Activated naive CD4-positive, alpha-beta T cell treated with anti-CD3 and anti-CD28 coated beads, Interleukin-2, amount 50 U/mL, for 16 hours (primary cell): ENCODE results near the gene ZNF613.
"Not testable (repeated sequence)": the region's sequence is repeated elsewhere in the genome, so short reads cannot be mapped to it uniquely, and the experiment has no call there.

Experiments used
- DNase-seq: peaks from one replicate; pipeline ENCODE4 v3.0.0-alpha.2; 2020

The ZNF613 gene

DNA sequence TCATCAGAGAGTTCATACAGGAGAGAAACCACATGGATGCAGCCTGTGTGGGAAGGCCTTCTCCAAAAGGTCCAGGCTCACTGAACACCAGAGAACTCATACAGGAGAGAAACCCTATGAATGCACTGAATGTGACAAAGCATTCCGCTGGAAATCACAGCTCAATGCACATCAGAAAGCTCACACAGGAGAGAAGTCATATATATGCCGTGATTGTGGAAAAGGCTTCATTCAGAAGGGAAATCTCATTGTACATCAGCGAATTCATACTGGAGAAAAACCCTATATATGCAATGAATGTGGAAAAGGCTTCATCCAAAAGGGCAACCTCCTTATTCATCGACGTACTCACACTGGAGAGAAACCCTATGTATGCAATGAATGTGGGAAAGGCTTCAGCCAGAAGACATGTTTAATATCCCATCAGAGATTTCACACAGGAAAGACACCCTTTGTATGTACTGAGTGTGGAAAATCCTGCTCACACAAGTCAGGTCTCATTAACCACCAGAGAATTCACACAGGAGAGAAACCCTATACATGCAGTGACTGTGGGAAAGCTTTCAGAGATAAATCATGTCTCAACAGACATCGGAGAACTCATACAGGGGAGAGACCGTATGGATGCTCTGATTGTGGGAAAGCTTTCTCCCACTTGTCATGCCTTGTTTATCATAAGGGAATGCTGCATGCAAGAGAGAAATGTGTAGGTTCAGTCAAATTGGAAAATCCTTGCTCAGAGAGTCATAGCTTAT is 17.7 kb downstream of the ZNF613 start:
- no peak for DNase-seq

DNA sequence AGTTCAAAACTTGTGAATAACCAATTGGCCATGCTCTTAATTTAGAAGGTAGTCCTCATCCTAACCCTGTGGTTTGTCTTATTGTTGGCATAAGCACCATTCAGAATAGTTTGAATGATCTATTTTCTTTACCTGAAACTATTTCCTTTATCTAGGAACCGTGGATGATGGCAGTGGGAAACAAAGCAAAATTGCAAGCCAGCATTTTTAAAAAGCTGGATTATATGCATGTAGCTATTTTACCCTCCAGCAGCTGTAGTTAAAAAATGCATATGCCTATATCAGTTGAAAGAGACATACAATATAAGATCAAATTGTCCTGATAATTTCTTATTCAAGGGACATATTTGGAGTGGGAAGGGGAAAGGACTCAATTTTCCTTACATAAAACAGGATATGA is 19.3 kb downstream of the ZNF613 start:
- DNase-seq, result no peak

DNA sequence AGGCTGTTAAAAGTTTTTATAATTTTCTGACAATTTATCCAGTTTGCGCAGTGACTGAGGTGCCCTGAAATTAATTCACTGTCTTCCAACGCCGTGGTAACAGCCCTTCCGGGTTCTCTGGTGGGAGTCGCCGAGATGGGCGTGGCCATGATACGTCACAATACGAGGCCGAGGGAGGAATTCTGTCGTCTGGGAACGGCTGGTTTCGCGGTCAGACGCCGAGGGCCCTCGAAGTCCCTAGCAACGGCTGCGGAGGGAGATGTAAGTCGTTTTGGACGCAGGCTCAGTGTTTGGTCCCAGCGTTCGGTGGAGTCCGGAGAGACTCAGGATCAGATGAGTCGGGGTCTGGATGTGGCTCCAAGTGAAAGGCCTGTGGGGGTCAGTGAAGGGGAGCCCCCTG is 21.7 kb downstream of the ZNF613 start:
- no peak for DNase-seq

DNA sequence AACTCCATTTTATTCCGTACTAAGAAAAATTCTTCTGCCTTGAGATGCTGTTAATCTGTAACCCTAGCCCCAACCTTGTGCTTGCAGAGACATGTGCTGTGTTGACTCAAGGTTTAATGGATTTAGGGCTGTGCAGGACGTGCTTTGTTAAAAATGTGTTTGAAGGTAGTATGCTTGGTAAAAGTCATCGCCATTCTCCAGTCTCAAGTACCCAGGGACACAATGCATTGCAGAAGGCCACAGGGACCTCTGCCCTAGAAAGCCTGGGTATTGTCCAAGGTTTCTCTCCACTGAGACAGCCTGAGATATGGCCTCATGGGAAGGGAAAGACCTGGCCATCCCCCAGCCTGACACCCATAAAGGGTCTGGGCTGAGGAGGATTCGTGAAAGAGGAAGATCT is 30.6 kb downstream of the ZNF613 start:
- not testable (repeated sequence) for DNase-seq

DNA sequence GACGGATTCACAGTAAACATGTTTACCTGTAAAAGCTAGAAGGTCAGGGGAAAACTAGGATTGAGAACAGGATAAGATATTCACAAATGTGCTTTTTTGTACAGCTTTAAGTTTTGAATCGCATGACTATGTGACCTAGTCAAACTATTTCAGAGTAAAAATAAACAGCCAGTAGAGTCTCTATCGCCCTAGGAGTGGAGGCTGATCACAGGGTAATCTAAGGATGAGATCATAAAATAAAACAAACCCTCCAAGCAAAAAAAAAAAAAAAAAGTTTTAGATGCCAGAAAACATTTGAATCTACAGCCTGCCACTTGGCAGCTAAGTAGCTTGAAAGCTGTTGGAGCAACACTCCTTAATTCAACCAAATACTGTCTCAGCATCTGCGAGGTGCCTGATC is 32.5 kb downstream of the ZNF613 start:
- DNase-seq, result no peak

DNA sequence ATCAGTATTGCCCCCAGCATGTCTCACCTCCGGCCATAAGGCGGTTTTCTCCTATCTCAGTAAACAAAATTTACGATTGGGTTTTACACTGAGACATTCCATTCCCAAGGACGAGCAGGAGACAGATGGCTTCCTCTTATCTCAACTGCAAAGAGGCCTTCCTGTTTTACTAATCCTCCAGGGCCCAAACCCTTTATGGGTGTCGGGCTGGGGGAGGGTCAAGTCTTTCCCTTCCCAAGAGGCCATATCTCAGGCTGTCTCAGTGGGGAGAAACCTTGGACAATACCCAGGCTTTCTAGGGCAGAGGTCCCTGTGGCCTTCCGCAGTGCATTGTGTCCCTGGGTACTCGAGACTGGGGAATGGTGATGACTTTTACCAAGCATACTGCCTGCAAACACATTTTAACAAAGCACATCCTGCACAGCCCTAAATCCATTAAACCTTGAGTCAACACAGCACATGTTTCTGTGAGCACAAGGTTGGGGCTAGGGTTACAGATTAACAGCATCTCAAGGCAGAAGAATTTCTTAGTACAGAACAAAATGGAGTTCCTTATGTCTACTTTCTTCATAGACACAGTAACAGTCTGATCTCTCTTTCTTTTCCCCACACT is 33.5 kb downstream of the ZNF613 start:
- not testable (repeated sequence) for DNase-seq

DNA sequence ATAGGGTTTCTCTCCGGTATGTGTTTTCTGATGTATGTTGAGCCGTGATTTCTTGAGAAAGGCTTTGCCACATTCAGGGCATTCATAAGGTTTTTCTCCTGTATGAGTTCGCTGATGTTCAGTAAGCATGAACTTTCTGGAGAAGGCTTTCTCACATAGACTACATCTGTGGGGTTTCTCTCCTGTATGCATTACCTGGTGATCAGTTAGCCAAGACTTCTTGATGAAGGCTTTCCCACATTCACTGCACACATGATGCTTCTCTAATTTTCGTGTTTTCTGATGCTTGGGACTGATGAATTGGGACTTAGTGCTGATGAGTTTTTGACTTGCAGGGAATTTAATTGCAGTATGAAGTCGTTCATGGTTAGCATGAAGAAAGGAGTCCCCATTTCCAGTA is 38.3 kb downstream of the ZNF613 start:
- no peak for DNase-seq

DNA sequence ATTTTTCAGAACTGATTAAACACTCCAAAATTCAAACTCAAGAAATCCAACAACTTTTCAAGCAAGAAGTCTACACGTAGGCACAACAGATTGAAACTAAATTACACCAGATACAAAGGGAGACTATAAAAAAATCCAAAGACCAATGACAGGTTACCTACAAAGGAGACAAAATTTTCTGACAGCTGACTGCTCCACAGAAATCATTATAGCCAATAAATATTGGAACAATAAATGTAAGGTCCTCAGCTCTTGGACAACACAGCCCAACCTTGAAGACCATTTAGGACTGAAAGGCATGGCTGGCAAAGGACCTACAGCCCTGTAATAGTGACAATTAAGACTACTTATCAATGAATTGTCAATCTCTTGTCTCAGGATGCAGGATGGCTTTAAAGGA is 43.4 kb downstream of the ZNF613 start:
- DNase-seq, result no peak

DNA sequence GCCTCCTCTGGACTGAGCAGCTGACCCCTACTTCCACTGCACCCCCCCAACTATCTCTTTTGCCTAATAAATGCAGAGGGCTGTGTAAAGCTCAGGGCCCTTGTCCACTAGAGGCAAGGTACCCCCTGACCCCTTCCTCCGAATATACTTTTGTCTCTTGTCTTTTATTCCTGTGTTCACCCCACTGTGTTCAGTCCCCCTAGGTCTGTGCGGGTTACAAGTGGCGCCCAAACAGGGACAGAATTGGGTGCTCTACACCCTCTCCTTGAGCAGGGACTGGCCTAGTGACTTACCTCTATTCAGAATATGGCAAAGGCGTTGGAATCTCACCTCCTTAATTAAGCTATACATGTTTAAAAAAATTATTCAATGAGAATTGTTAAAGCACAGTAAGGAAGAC is 44.4 kb downstream of the ZNF613 start:
- no peak for DNase-seq

DNA sequence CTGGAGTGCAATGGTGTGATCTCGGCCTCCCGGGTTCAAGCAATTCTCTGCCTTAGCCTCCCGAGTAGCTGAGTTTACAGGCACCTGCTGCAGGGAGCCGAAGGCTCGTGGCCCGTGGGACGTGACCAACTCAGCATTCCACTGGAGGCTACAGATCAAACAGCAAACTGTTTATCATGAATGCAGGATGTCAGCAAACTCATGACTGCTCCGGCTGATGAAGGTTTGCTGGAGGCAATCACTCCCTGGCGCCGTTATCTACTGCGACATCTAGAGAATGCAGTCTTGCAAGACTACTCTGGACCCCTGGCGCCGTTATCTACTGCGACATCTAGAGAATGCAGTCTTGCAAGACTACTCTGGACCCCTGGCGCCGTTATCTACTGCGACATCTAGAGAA is 48.5 kb downstream of the ZNF613 start:
- DNase-seq, result not testable (repeated sequence)

DNA sequence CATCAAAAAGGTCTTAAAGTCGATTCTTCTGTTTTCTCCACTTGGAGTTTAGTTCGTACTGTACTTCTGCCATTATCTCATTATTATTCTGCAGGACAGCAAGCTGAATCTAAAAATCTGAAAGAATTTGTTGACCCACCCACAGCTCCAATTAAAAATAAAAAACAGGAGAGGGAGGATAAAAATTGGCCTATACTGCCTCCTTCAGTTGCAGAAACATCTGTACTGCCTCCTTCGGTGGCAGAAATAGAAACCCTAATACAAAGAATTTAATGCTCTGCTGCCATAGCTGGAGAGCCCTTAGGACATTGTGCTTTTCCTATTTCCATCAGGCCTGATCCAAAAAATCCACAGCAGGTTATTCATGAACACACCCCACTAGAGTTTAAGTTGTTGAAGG is 49.6 kb downstream of the ZNF613 start:
- no peak for DNase-seq

DNA sequence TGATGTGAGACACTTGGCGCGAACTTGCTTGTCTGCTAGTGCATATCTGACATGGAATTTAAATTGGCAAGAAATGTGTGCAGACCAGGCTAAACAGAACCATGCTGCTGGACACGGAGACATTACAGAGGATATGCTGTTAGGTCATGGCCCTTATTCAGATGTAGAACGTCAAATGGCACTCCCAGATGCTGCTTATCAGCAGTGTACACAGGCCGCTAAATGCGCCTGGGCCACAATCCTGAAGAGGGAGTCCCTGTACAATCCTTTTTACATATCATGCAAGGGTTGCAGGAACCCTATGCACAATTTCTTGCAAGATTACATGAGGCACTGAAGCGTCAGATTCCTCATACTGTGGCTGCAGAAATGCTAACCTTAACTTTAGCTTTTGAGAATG is 50.1 kb downstream of the ZNF613 start:
- no peak for DNase-seq

DNA sequence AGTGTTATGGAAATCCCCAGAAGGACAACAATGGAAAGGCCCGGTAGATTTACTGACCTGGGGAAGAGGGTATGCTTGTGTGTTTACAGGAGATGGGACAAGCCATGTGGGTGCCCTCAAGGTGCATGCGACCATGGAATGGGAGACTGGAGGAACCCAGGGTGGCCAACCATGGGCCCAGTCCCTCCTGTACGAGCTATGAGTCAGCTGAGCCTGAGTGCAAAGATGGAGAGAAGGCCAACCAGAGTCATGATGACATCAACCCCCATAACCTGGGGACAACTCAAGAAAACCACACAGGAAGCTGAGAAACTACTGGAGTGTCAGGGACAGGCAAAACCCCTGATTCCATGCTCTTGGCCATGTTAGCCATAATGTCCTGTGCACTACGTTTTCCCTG is 51.6 kb downstream of the ZNF613 start:
- DNase-seq, result no peak

DNA sequence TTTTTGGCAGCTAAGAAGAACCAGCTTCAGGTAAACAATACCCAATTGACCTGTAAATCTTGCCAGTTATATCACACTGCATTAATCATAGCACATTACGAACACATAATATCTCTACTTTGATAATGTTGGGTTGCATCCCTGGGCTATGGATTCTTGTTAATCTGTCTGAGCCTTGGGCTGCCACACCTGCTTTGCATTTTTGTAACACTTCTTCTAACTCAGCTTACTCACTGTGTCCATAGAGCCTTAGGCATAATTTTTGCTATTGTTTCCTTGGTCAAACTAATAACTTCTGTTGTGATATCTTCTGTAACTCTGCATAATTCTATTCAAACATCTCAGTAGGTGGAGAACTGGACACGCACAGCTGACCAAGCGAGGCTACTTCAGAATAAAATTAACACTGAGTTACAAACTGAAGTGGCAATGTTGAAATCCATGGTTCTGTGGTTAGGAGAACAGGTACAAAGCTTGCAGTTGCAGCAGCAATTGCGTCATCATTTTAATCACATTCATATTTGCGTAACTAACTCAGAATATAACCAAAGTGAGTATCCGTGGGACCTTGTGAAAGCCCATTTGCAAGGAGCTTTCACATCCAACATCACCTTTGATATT is 53.0 kb downstream of the ZNF613 start:
- DNase-seq, result no peak

DNA sequence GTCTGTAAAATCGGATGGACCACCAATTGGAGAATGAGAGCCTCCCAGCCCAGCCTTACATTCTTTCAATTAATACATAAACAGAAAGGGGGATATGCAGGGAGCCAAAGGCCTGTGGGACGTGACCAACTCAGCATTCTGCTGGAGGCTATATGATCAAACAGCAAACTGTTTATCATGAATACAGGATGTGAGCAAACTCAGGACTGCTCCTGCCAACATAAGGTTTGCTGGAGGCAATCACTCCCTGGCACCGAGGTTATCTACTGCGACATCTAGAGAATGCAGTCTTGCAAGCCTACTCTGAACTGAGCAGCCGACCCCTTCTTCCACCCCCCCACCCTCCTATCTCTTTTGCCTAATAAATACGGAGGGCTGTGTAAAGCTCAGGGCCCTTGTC is 53.7 kb downstream of the ZNF613 start:
- not testable (repeated sequence) for DNase-seq

DNA sequence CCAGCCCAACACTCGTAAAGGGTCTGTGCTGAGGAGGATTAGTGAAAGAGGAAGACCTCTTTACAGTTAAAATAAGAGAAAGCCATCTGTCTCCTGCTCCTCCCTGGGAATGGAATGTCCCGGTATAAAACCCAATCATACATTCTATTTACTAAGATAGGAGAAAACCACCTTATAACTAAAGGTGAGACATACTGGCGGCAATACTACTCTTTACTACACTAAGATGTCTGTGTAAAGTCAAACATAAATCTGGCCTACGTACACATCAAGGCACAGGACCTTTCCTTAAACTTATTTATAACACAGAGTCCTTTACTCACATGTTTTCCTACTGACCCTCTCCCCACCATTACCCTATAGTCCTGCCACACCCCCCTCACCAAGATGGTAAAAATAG is 56.1 kb downstream of the ZNF613 start:
- DNase-seq, result no peak

DNA sequence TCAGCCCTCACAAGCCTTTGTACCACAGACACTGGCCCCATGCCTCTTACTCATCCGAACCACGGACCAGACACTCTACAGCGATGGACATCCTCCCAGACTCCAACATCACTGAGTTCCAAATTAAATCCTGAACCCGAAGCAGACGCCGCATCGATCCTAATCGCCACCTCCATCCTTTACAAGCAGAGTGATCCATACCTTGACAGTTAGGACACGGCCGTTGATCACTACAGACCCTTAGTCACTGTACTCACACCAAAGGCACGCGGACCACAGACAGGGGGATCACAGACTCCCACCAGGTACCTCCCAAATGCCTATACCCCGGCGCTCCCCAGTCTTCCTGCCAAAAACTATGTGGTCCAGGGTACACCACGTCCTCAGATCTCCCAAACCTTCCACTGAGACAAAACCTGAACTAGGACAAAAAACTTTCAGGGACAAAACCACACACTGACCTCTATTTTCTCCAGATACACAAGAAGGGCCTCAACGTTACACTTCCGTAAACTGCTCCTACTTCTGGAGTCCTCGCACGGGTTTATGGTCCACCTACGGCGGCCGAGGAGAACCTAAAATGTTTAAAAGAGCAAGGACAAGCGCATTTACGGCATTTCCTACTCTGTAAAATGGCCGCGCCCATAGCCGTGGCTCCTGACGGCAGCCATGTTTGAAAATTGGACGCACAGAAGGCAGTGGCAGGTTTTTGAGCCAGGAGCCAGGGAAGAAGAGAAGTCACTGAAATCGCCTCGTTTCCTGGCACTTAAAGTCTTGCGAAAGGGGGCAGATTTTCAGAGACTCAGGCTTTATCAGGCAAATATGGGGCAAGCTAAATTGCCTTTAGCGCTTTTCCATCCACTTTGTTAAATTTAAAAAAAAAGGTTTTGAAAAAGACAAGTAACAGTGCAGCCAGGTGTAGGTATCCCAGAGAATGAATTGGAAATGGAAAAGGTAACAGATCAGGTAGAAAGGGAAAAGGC is 59.3 kb downstream of the ZNF613 start, which contains the start of gene ZNF350:
ZNF350 (minus strand) TSS at position 532 of the 983 bp plus-strand sequence. CDS start 12,480 bp downstream, outside the sequence.
- peak; percentile 87 for DNase-seq

DNA sequence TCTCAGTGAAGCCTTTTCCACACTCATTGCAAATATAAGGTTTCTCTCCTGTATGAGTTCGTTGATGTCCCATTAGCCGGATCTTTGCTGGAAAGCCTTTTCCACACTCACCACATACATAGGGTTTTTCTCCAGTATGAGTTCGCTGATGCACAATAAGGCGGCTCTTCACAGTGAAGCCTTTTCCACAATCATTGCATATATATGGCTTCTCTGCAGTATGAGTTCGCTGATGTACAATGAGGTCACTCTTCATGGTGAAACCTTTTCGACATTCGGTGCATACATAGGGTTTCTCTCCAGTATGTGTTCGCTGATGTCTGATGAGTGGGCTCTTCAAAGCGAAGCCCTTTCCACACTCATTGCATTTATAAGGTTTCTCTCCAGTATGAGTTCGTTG is 66.2 kb downstream of the ZNF613 start:
- no peak for DNase-seq

DNA sequence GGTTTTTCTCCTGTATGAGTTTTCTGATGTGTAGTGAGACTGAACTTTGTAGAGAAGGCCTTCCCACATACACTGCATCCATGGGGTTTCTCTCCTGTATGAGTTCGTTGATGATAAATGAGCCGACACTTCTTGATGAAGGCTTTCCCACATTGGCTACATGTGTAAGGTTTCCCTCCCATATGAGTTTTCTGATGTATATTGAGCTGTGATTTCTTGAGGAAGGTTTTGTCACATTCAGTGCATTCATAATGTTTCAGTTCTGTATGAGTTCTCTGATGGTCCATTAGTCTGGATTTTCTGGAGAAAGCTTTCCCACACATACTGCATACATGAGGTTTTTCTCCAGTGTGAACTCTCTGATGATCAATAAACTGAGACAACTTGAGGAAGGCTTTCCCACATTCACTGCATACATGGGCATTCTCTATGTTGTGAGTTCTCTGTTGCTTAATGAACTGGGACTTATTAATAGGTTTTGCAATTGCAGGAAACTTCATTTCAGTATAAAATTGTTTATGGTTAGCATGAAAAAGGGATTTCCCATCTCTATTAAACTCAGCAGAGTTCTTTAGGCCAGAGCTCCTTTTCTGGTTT is 66.9 kb downstream of the ZNF613 start:
- DNase-seq, result no peak
